HepG2 (cell line): Measurements from ENCODE around the gene TYMS. TPM values are rescaled to one million over a fixed set of nuclear protein-coding genes. Genes with fewer than 3 reads are reported as not detected.

Experiments used
- ATM ChIP-seq: fragments of 450-650 bp; IDR thresholded peaks from 2 replicates; pipeline ENCODE4 v1.7.1; 2017; ENCODE audit warnings: mild to moderate bottlenecking, borderline replicate concordance
- HCFC1 ChIP-seq: fragments of 150-350 bp; IDR thresholded peaks from 2 replicates; pipeline ENCODE4 v1.6.1; 2014; ENCODE audit warnings: low read depth, low read length
- HMGA1 ChIP-seq: sonication (generic); formaldehyde crosslinking; conservative IDR thresholded peaks from 2 replicates; pipeline ENCODE4 v1.4.0; 2020; ENCODE audit warnings: missing genetic modification reagents
- HNRNPUL1 ChIP-seq: fragments of 200-400 bp; formaldehyde crosslinking; IDR thresholded peaks from 2 replicates; pipeline ENCODE4 v1.6.1; 2017; ENCODE audit warnings: low read depth, mild to moderate bottlenecking, low read length, moderate library complexity
- IKZF1 ChIP-seq: fragments of 450-650 bp; IDR thresholded peaks from 2 replicates; pipeline ENCODE4 v1.7.1; 2016
- ISL2 ChIP-seq: sonication (generic); formaldehyde crosslinking; IDR thresholded peaks from 2 replicates; pipeline ENCODE4 v1.5.0; 2020; ENCODE audit warnings: missing genetic modification reagents
- JUNB ChIP-seq: sonication (generic); formaldehyde crosslinking; IDR thresholded peaks from 2 replicates; pipeline ENCODE4 v1.8.0; 2022; ENCODE audit warnings: missing genetic modification reagents, mild to moderate bottlenecking, borderline replicate concordance
- MIXL1 ChIP-seq: IDR thresholded peaks from 2 replicates; pipeline ENCODE4 v1.6.1; 2016
- ZFP1 ChIP-seq: IDR thresholded peaks from 2 replicates; pipeline ENCODE4 v1.6.1; 2016
- ZNF101 ChIP-seq: sonication (generic); formaldehyde crosslinking; IDR thresholded peaks from 2 replicates; pipeline ENCODE4 v1.4.0; 2020; ENCODE audit warnings: mild to moderate bottlenecking, low read depth, missing genetic modification reagents, borderline replicate concordance
- ZNF432 ChIP-seq: sonication (generic); formaldehyde crosslinking; IDR thresholded peaks from 2 replicates; pipeline ENCODE4 v1.5.0; 2020; ENCODE audit warnings: missing genetic modification reagents, mild to moderate bottlenecking, borderline replicate concordance
- ZNF564 ChIP-seq: sonication (generic); formaldehyde crosslinking; IDR thresholded peaks from 2 replicates; pipeline ENCODE4 v1.8.1; 2023; ENCODE audit warnings: mild to moderate bottlenecking, missing genetic modification reagents
- ZNF713 ChIP-seq: sonication (generic); formaldehyde crosslinking; IDR thresholded peaks from 2 replicates; pipeline ENCODE4 v1.4.0; 2020; ENCODE audit warnings: mild to moderate bottlenecking, missing genetic modification reagents
- ZNF777 ChIP-seq: sonication (generic); formaldehyde crosslinking; IDR thresholded peaks from 2 replicates; pipeline ENCODE4 v1.4.0; 2020; ENCODE audit warnings: missing genetic modification reagents
- ZSCAN20 ChIP-seq: sonication (generic); formaldehyde crosslinking; IDR thresholded peaks from 2 replicates; pipeline ENCODE4 v1.4.0; 2020; ENCODE audit warnings: missing genetic modification reagents, mild to moderate bottlenecking, borderline replicate concordance
- polyA plus RNA-seq, 8 experiments: library from polyadenylated mRNA; depleted of rRNA in 3 of 8; stranded (reverse) in 7 of 8; unstranded in 1 of 8; fragments of >200 nt; fragmentation: Illumina TruSeq in 4 of 8; extraction: Trizol in 4 of 8; gene quantifications; 2 replicates each; pipeline versions ENCODE4 v1.2.1 to v1.2.3, GENCODE V29; 2011 to 2016; ENCODE audit warnings: low read depth in 4 of 8, missing spikeins in 1 of 8, mixed read lengths in 1 of 8; ENCODE audit not compliant: insufficient read depth in 1 of 8
- total RNA-seq, 5 experiments: library from RNA; depleted of rRNA; stranded (reverse); fragments of >200 nt; fragmentation: Illumina TruSeq; extraction: Trizol; gene quantifications; 2 replicates each; pipeline ENCODE4 v1.2.3, GENCODE V29; 2016; ENCODE audit warnings: low read depth in 1 of 5
- TF ChIP-seq, protein P1 (sequence below): sonication (generic); formaldehyde crosslinking; IDR thresholded peaks from 2 replicates; pipeline ENCODE4 v1.9.0; 2021; ENCODE audit warnings: missing genetic modification reagents, borderline replicate concordance
- TF ChIP-seq, protein P2 (sequence below): sonication (generic); formaldehyde crosslinking; conservative IDR thresholded peaks from 2 replicates; pipeline ENCODE4 v1.8.1; 2023; ENCODE audit warnings: missing genetic modification reagents
- TF ChIP-seq, protein P3 (sequence below): sonication (generic); formaldehyde crosslinking; IDR thresholded peaks from 2 replicates; pipeline ENCODE4 v1.4.0; 2020; ENCODE audit warnings: missing genetic modification reagents
- TF ChIP-seq, protein P4 (sequence below), 2 experiments: sonication (generic) in 1 of 2; formaldehyde crosslinking in 1 of 2; IDR thresholded peaks; 2 replicates each; pipeline versions ENCODE4 v1.5.1 to v1.6.1; 2011 to 2020; ENCODE audit warnings: borderline replicate concordance in 1 of 2, low read depth in 1 of 2, low read length in 1 of 2, mild to moderate bottlenecking in 1 of 2, missing genetic modification reagents in 1 of 2, moderate library complexity in 1 of 2

Gene TYMS
- total and polyA plus RNA-seq, 2 of the 13 experiments (the other 11 are each of a cell fraction or from before 2014, with no cell fraction given) = 80.1 to 106 TPM

DNA sequence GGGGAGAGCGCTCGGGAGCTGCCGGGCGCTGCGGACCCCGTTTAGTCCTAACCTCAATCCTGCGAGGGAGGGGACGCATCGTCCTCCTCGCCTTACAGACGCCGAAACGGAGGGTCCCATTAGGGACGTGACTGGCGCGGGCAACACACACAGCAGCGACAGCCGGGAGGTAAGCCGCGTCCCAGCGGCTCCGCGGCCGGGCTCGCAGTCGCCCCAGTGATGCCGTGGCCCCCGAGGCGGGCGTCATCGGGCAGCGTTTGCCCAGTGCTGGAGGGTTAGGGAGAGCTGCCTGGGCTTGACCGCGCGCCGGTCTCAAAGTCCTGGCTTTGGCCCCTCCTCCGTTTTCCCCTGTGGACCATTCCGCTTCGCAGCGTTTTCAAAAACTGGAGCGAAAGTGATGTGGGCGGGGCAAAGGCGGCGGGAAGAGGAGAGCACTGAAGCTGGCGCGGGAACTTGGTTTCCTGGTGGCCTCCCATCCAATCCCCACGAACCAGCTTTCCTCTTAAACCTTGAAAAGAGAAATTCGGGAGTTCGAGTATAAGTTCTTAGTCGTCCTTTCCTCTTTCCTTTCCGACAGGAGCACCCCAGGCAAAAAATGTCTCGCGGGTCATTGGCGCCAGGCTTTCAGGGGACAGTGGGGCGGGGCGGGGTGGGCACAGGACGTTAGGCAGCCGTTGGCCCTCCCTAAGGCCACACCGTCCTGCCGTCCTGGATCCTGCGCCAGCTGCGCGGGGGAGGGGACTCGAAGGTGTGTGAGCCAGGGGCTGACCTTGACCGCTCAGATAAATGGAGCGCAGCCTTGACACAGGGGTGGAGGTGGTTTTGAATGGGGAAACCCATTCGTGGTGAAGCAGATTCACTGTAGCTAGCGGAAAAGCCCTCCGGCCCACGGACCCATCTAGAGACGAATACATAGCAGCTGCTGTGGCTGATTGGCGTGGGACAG, 821 bp downstream of the TYMS start (continued):
- TF ChIP-seq, protein P1, sequence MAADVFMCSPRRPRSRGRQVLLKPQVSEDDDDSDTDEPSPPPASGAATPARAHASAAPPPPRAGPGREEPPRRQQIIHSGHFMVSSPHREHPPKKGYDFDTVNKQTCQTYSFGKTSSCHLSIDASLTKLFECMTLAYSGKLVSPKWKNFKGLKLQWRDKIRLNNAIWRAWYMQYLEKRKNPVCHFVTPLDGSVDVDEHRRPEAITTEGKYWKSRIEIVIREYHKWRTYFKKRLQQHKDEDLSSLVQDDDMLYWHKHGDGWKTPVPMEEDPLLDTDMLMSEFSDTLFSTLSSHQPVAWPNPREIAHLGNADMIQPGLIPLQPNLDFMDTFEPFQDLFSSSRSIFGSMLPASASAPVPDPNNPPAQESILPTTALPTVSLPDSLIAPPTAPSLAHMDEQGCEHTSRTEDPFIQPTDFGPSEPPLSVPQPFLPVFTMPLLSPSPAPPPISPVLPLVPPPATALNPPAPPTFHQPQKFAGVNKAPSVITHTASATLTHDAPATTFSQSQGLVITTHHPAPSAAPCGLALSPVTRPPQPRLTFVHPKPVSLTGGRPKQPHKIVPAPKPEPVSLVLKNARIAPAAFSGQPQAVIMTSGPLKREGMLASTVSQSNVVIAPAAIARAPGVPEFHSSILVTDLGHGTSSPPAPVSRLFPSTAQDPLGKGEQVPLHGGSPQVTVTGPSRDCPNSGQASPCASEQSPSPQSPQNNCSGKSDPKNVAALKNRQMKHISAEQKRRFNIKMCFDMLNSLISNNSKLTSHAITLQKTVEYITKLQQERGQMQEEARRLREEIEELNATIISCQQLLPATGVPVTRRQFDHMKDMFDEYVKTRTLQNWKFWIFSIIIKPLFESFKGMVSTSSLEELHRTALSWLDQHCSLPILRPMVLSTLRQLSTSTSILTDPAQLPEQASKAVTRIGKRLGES (CRISPR knock-in tag) = 0 out of 2 replicates have a peak, but pooled peaks have one; percentile 10
- TF ChIP-seq, protein P2, sequence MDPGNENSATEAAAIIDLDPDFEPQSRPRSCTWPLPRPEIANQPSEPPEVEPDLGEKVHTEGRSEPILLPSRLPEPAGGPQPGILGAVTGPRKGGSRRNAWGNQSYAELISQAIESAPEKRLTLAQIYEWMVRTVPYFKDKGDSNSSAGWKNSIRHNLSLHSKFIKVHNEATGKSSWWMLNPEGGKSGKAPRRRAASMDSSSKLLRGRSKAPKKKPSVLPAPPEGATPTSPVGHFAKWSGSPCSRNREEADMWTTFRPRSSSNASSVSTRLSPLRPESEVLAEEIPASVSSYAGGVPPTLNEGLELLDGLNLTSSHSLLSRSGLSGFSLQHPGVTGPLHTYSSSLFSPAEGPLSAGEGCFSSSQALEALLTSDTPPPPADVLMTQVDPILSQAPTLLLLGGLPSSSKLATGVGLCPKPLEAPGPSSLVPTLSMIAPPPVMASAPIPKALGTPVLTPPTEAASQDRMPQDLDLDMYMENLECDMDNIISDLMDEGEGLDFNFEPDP = no peak
- TF ChIP-seq ATM = no peak
- no peak for TF ChIP-seq JUNB (CRISPR knock-in tag)
- TF ChIP-seq ZNF432 (CRISPR knock-in tag) = no peak
- no peak for TF ChIP-seq HNRNPUL1
- TF ChIP-seq IKZF1 = no peak
- TF ChIP-seq ZNF101 (CRISPR knock-in tag) = no peak
- peak; percentile 80; the same call in 1 of the 2 replicates for TF ChIP-seq ZSCAN20
- no peak for TF ChIP-seq MIXL1 (CRISPR knock-in tag)
- 0 out of 2 replicates have a peak, but pooled peaks have one; percentile 24 for TF ChIP-seq HCFC1
- TF ChIP-seq HMGA1 (CRISPR knock-in tag) = no peak
- no peak; the same call in 1 of the 2 replicates for TF ChIP-seq ZNF777
- TF ChIP-seq, protein P3, sequence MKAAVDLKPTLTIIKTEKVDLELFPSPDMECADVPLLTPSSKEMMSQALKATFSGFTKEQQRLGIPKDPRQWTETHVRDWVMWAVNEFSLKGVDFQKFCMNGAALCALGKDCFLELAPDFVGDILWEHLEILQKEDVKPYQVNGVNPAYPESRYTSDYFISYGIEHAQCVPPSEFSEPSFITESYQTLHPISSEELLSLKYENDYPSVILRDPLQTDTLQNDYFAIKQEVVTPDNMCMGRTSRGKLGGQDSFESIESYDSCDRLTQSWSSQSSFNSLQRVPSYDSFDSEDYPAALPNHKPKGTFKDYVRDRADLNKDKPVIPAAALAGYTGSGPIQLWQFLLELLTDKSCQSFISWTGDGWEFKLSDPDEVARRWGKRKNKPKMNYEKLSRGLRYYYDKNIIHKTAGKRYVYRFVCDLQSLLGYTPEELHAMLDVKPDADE (CRISPR knock-in tag) = 0 out of 2 replicates have a peak, but pooled peaks have one; percentile 0
- no peak; the same call in 1 of the 2 replicates for TF ChIP-seq ZFP1 (CRISPR knock-in tag)
- TF ChIP-seq ISL2 (CRISPR knock-in tag) = peak; percentile 46; the same call in 1 of the 2 replicates
- TF ChIP-seq, protein P4, sequence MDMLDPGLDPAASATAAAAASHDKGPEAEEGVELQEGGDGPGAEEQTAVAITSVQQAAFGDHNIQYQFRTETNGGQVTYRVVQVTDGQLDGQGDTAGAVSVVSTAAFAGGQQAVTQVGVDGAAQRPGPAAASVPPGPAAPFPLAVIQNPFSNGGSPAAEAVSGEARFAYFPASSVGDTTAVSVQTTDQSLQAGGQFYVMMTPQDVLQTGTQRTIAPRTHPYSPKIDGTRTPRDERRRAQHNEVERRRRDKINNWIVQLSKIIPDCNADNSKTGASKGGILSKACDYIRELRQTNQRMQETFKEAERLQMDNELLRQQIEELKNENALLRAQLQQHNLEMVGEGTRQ (IDR thresholded peaks at IDR 0.05; ENCODE audit: low read depth, low read length) = no peak
- TF ChIP-seq, protein P4 (CRISPR knock-in tag; IDR thresholded peaks at IDR 0.05; ENCODE audit: borderline replicate concordance) = no peak
- no peak for TF ChIP-seq ZNF713
- TF ChIP-seq ZNF564 = peak; percentile 64
